ENCODE results near the gene VWF.

Gene VWF

GRCh38 chr12:6037459-6037858 lies 87.0 kb downstream of the VWF start:
- H3K4me3 ChIP-seq (ENCODE audit: low read depth, low read length), result no peak overlapping the region
- DNase-seq (ENCODE audit: low read depth), result no peak
- TF ChIP-seq CTCF (IDR thresholded peaks at IDR 0.05; ENCODE audit: control insufficient read depth, extremely low read depth, insufficient read depth), result no peak

GRCh38 chr12:6036509-6036908 lies 88.0 kb downstream of the VWF start:
- H3K4me3 ChIP-seq (ENCODE audit: low read depth, low read length), result no peak overlapping the region
- no peak for DNase-seq (ENCODE audit: low read depth)
- TF ChIP-seq CTCF (IDR thresholded peaks at IDR 0.05; ENCODE audit: control insufficient read depth, extremely low read depth, insufficient read depth), result no peak

DNA sequence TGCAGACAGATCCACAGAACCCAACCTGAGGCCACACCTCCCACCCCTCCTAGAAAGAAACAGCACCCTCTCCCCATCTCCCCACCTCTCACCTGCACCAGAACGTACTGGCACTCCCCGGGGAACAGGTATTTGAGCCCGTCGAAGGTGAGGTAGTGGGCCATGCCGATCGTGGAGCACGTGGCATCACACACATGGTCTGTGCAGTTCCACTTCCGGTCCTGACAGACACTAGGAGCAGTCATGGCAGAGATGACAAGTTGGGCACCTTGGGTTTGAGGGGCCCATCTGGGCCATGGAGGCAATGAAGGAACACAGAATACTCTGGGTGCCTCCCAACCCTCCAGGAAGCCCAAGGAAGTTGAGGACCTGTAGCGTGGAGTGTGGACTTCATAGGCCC lies 89.9 kb downstream of the VWF start:
- no peak for DNase-seq (ENCODE audit: low read depth)
- no peak overlapping the region for H3K4me3 ChIP-seq (ENCODE audit: low read depth, low read length)
- TF ChIP-seq CTCF (IDR thresholded peaks at IDR 0.05; ENCODE audit: control insufficient read depth, extremely low read depth, insufficient read depth), result no peak

GRCh38 chr12:6033546-6033945 lies 90.9 kb downstream of the VWF start:
- no peak for DNase-seq (ENCODE audit: low read depth)
- no peak for TF ChIP-seq CTCF (IDR thresholded peaks at IDR 0.05; ENCODE audit: control insufficient read depth, extremely low read depth, insufficient read depth)
- no peak overlapping the region for H3K4me3 ChIP-seq (ENCODE audit: low read depth, low read length)

GRCh38 chr12:6032726-6033125 lies 91.7 kb downstream of the VWF start:
- no peak for DNase-seq (ENCODE audit: low read depth)
- H3K4me3 ChIP-seq (ENCODE audit: low read depth, low read length), result no peak overlapping the region
- TF ChIP-seq CTCF (IDR thresholded peaks at IDR 0.05; ENCODE audit: control insufficient read depth, extremely low read depth, insufficient read depth), result no peak

DNA sequence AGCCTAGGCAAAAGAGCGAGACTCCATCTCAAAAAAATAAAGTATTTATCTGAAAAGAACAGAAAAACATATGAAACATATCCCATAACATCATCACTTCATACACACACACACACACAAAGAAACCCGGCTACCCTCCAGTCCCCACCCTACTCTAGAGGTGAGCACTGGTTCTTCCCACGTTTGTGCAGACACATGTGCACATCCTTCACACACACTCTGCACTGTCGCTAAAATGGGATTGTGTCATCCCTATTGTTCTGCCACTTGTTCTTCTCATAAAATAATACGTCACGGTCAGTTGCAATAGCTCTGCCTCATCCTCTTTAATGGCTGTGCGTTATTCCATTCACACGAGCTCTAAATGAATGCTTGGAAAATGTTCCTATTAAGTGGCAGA lies 93.5 kb downstream of the VWF start:
- TF ChIP-seq CTCF (IDR thresholded peaks at IDR 0.05; ENCODE audit: control insufficient read depth, extremely low read depth, insufficient read depth), result no peak
- no peak for DNase-seq (ENCODE audit: low read depth)
- H3K4me3 ChIP-seq (ENCODE audit: low read depth, low read length), result no peak overlapping the region

DNA sequence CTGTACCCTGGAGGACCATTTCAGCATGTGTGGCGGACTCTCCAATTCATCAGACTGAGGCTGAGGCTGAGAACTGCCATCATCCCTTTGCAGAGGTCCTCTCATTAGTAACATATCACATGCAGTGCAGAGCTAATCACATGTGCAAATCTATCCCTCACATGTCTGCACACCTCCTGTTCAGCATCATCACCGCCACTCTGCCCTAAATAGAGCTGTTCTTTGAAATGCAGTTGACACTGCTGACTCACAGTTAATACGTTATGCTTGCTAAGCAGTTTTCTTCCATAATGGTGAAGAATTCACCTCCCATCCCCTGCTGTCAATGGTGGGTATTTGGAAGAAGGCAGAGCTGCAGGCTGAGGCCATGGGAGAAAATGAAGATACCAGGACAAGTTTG lies 94.4 kb downstream of the VWF start:
- DNase-seq (ENCODE audit: low read depth), result no peak
- no peak for TF ChIP-seq CTCF (IDR thresholded peaks at IDR 0.05; ENCODE audit: control insufficient read depth, extremely low read depth, insufficient read depth)
- no peak overlapping the region for H3K4me3 ChIP-seq (ENCODE audit: low read depth, low read length)

Measured in LNCaP clone FGC (cell line).